GM21390 (cell line): Measurements from ENCODE around the gene WBP1.
"Not testable (repeated sequence)": the region's sequence is repeated elsewhere in the genome, so short reads cannot be mapped to it uniquely, and the experiment has no call there.

Source experiments
- ATAC-seq: cut with Tn5 transposase; IDR thresholded peaks from one replicate; pipeline ENCODE4 v1.9.1; 2021; ENCODE audit not compliant: unreplicated experiment

The WBP1 gene

GRCh38 chr2:74458132-74458937, at the start of gene WBP1:
Gene WBP1 (plus strand): TSS chr2:74458438. CDS start chr2:74458603, 165 bp downstream.
- ATAC-seq = peak; percentile 84

DNA sequence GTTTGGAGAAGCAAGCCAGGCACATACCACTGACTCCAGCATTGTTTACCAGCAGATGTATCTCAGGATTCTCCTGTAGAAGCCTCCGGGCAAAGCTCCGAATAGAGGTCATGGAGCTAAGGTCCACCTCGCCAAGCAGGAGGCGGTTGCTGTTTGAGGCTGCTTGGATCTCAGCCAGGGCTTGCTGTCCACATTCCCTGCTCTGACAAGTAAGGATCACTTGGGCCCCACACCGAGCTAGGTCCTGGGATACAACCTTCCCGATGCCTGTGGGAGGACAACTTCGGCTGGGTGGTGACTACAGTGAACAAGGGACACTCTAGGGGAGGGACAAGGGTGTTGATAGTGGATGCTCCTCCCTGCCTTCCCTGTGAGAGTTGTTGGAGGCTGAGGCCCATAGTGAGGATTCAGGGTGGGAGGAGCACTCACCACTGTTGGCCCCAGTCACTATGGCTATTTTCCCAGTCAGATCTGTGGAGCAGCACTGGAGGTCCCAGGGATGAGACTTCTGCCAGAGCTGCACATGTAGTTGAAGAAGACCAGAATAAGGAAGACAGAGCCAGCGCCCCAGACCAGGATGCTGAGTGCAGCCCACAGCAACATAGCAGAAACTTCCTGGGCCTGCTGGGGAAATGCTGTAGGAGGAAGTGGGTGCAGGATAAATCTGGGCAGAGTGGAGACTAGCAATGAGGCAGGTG, 45.1 kb upstream of the WBP1 start:
- no peak for ATAC-seq

DNA sequence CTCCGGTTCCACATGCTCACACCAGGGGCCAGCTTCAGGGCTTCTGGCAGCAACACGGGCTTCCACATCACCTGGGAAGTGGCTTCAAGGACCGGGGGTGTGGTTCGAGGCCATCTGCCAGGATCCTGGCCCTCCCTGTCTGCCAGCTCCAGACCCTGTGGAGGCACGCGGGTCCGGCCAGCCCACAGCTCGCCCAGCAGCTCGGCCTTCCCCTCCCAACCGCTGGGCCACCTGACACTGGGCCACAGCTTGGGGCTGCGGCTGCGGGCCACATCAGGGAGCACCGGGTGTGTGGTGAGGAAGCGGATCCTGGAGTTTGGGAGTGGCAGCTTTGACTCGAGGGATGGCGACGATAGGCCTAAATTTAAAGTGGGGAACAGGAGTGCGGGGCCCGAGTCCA, 43.8 kb upstream of the WBP1 start:
- no peak for ATAC-seq

DNA sequence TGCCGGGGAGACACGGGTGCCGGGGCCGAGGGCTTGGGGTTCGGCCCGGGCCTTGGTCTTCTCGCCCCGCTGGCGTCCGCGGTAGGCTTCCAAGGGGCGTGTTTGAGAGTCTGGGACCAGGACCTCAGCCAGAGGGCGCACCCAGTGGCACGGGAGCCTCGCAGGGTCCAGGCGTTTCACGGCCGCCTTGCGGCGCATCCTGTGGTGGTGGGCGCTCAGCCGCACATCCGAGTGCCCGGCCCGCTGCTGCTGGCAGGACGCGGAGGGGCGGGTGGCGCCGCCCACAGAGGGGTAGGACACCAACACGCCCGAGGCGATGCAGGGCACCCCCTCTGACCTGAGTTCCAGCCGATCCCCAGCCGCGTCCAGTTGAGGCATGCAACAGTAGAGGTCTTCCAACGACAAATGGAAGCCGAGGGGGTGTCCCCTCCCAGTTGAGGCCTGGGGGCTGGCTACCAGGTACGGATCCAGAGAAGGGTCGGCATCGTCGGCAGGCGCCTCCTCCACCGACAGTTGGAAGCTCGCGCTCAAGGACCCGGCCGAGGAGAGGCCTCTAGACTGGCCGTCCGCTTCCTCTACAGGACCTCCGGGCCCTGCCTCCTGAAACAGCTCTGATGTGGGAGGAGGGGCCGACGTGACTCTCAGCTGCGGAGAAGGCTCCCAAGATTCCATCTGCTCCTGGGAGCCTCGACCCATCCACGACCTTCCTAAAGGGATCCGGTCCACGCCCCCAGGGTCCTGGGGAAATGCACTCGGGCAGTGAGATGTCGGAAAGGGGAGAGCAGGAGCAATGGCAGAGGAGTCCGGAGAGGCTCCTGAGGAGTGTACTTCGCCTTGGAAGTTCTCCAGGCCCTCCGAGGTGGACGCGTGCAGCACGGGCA, 43.1 kb upstream of the WBP1 start:
- no peak for ATAC-seq

DNA sequence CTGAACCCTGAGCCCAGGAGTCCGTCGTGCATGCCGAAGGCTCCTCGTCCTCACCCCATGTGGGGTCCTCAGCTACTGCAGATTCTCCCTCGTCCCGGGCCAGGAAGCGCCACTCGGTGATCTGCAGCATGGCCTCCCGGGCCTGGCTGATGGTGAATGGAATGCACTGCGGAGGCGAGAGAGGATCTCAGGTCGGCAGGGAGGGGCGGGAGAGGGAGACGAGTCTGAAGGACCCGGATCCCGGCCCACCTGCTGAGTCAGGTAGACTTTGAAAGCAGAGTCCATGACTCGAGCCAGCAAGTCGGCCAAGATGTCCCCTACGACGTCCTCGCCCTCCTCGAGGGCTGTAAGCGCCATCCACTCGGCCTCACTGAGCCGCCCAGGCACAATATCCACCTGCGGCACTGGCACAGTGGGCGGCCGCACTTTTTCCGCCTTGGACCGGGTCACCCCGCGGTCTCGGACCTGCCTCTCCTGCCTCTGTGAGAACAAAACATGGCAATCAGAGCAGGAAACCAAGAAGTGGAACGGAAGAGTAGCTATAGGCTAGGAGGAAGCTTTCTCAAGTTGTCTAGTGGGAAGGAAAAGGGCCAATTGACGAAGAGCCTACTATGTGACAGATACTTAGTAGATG, 42.4 kb upstream of the WBP1 start:
- no peak for ATAC-seq

DNA sequence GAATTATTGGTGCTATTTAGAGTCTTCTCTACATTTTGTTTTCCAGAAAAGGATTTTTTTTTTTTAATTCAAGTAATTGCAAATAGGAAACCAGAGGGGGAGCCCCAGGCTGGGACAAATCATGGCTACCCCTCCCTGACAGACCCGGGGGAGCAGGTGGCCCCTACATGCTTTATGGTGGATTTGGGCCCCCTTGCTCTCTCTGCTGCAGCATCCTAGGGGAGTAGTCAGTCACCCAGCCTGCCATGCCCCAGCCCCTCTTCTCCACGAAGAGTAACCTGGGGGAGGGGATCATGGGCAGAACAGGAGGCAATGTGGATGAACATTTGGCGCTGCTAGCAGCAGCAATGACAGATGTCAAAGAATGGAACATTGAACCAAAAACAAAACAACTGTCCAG, 41.5 kb upstream of the WBP1 start:
- ATAC-seq = no peak

DNA sequence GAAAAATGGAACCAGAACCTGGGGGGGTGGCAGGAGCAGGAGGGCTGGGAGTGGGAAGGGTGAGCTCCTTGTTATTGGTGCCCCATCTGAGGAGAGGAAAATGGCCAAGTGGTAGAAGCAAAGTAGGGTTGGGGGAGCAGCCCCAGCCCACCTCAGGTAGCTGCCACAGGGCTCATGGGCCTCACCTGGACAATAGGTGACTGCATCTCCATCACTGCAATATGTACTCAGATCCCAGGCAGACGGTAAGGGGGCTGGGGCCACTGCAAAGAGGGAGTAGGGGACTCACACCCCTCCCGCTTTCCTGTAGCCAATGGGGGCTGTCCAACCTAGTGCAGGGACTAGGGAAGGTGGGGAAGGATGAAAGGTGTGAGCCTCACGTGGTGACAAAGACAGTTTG, 41.0 kb upstream of the WBP1 start:
- no peak for ATAC-seq

DNA sequence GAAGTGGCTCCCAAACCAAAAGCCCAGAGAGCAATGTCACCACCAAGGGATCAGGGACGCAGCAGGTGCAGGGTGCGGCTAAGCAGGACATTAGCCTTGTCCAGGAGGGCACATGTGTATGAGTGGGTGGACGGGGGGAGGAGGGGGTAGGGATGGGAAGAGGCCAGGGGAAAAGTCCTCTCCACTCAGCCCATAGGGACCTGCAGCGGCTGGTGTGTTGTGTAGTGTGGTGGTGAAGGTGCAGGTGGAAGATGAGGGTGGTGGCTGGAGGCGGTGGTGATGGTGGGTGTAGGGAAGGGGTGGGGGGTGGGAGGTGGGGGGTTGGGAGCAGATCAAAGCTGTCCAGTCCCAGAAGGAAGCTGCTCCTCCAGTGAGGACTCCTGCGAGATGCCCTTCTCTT, 40.5 kb upstream of the WBP1 start:
- no peak for ATAC-seq

DNA sequence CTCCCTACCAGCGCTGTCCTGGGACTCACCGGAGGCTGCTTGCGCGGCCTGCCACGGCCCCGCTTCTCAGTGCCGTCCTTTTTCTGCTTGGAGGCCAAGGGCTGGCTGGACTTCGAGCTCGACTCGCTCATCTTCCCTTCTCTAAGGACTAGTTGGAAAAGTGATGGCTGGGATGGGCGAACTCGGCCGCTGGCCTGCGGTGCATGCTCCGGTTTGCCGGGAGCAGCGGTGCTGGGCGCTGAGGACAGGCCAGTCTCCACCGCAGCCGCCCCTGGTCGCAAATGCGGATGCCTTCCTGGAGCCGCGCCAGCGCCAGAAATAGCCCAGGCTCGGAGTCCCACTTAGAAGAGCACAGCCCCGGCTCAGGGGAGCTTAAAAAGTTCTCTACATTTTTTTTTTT, 39.9 kb upstream of the WBP1 start:
- ATAC-seq = no peak

GRCh38 chr2:74419345-74419744, 38.9 kb upstream of the WBP1 start:
- ATAC-seq = no peak

DNA sequence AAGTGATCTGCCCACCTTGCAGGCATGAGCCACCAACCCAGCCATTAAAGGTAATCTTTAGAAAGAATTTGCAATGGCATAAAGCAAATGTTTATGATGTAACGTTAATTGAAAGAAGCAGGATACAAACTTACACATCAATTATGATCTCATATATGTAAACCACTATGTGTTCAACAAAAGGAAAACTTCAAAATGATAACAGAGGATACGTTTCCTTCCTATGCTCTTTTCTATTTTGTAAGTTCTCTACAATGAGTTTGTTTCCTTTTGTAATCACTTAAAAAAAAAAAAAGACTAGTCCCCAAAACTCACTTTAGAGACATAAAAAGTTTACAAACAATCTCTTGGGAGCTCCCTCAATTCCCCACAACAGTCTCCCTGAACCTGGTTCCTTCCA, 38.2 kb upstream of the WBP1 start:
- no peak for ATAC-seq

DNA sequence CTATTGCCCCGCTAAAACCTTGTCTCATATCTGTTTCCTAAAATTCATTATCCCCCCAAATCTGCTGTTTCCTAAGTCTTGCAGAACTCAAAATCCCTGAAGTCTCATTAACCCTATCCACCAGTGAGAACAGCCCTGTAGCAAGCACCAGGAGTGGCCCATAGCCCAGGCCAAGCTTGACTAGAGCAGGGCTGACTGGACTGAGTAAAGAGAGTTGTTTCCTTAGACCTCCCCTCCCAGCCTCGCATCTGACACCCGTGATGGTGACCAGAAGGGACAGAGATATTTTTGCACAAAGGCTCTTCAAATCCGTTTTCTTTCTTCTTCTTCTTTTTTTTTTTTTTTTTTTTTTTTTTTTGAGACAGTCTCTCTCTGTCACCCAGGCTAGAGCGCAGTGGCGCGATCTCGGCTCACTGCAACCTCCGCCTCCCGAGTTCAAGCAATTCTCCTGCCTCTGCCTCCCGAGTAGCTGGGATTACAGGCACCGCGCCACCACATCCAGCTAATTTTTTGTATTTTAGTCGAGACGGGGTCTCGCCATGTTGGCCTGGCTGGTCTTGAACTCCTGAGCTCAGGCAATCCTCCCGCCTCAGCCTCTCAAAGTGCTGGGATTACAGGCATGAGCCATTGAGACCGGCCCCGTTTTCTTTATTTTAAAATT, 37.7 kb upstream of the WBP1 start:
- not testable (repeated sequence) for ATAC-seq

- ATAC-seq = peak; percentile 94
Observed at GRCh38 chr2:74421221-74421870, 36.9 kb upstream of the WBP1 start, which contains the start of the genes C2orf81 and WDR54. Gene C2orf81 (minus strand): TSS chr2:74421619. CDS start chr2:74421560, 59 bp downstream. Gene WDR54 (plus strand): TSS chr2:74421730. CDS start chr2:74422154, 424 bp downstream.

DNA sequence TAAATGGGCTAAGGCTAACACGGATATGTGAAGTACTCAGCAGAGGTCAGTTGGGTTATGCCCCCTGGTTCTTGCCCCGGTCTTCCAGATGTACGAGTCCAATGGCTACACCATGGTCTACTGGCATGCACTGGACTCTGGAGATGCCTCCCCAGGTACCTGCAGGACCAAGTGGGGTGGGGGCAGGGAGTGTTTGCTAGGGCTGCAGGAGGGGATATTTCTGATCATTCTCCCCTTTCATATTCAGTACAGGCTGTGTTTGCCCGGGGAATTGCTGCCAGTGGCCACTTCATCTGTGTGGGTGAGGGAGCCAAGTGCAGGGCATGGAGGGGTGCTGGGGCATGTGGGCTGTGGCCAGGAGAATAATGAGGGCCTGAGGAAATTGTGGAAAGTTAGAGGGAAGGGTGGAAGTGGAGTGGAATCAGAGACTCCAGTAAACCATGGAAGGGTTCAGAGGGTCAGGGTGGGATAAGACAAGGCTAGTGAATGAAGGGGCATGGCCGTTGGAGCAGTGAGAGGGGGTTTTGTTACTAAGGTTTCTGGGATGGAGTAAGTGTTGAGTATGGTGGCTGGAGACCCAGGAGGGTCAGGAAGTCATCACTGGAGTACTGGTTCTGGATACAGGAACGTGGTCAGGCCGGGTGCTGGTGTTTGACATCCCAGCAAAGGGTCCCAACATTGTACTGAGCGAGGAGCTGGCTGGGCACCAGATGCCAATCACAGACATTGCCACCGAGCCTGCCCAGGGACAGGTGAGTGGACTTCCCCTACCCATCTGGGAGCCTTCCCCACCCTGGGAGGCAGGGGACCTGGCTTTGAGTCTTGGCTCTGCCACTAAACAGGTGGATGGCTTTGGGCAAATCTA, 34.8 kb upstream of the WBP1 start:
- no peak for ATAC-seq

DNA sequence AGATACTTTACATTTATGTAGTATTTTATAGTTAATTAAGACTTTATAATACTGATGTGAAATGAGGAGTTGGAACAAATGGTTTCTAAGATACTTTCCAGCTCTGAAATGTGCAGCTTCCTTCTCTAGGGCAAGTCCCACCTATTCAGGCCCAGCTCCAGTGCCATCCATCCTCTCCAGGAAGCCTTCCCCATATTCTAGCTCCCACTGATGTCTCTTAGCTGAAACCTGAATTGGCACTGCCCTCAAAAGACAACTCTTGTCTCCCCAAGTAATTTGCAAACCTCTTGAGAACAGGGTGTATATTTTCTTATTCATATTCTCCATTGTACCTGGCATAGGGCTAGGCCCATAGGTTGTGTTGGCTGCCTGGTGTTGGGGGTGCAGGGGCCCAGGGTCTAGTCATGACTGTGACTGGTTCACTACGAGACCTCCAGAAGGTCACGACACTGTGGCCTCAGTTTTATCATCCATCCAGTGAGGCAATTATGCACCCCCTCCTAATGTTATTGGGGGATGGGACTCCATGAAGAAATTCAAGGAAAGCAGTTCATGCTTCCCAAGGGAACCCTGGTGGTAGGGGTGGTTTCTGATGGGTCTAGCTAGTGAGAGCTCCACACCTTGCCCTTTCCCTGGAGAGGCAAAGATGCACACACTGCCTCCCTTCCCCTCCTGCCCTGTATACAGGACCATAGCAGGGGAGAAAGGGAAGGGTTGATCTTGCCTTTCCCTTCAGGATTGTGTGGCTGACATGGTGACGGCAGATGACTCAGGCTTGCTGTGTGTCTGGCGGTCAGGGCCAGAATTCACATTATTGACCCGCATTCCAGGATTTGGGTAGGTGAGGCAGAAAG, 33.9 kb upstream of the WBP1 start:
- no peak for ATAC-seq

DNA sequence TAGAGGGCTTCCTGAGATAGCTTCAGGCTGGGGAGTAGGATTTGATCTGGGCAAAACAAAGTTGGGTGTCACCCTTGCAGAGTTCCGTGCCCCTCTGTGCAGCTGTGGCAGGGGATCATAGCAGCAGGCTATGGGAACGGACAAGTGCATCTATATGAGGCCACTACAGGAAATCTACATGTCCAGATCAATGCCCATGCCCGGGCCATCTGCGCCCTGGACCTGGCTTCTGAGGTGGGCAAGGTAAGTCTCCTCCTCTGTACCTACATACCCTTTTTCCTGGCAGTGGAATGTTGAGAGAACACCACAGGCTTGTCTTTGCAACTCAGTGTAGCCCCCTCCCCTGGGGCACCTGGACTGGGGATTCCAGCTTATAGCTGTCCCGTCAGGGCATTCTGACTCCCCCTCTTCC, 33.2 kb upstream of the WBP1 start:
- no peak for ATAC-seq

DNA sequence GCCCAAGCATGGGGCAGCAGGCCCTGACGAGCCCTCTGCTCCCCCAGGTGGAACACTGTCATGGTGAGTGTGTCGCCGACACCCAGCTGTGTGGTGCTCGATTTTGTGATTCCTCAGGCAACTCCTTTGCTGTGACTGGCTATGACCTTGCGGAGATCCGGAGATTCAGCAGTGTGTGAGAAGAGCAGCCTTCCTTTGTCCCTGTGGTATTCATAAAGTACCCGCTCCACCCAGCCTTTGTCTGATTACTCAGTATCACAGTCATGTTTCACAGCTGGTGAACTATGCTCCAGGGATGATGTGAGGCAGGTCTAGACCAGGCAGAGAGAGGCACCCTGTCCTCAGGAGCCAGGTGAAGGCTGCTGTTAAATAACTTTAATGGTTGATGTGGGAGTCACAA, 32.7 kb upstream of the WBP1 start:
- no peak for ATAC-seq

- ATAC-seq = no peak
Observed at GRCh38 chr2:74426181-74426758, 32.0 kb upstream of the WBP1 start.
